Colon (tissue), 2 donors: ENCODE results near the gene AK3.

Experiments used
- FAIRE-seq: peaks from 2 replicates; lab custom pipeline; 2012; peaks lifted over from hg19 to GRCh38; lab: Jason Lieb, UNC
- donor health status: control.
- donor health status: control.

The AK3 gene

DNA sequence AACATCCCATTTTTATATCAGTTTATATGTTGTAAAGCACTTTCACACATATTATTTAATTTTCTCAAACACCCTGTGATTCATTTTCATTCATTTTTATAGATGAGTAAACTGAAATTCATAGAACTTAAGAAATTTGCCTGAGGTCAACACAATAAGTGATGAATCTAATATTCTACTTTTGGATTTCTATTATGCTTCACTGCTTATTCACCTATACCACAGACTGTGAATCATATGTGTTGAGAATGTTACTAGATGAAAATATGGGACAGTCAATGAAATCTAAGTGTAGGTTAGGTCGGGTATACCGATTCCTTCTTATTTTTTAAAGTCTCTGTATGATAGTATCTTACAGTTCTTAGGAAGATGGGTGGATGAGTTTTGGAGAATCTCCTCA is 36.9 kb downstream of the AK3 start:
- no peak for FAIRE-seq

DNA sequence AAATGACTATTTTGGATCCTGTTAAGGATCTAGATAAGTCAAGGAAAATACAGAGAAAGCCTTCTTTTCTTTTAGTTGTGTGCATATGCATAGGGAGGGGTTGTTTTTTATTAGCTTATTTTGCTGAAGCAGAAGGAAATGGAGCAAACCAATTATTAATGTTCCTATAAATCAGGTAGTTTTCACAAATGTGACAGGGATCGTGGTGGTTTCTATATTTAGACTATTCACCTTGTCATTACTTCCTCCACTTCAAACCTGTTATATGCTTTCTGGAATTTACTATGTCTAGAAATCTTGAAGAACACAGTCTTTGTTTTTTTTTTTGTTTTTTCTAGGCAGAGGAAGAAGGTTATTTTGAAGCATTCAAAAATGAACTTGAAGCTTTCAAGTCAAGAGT is 39.5 kb downstream of the AK3 start:
- no peak for FAIRE-seq

DNA sequence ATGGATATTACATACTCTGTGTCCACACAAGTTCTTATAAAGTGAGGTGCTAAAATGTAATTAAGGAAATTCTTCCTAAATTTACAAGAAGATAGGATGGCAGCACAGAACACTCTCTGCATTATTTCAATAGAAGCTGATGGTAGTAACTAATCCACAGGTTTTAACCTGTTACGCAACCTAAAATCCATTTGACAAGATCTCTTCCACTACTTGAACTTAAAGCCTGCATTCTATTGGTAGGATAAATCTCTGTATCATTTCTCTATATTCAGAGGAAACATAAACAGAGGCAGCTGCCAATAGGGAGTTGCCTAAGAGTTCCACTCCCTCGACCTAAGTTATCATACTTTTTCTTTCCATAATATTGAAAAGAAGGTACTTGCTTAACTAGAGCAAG is 40.1 kb downstream of the AK3 start:
- no peak for FAIRE-seq

DNA sequence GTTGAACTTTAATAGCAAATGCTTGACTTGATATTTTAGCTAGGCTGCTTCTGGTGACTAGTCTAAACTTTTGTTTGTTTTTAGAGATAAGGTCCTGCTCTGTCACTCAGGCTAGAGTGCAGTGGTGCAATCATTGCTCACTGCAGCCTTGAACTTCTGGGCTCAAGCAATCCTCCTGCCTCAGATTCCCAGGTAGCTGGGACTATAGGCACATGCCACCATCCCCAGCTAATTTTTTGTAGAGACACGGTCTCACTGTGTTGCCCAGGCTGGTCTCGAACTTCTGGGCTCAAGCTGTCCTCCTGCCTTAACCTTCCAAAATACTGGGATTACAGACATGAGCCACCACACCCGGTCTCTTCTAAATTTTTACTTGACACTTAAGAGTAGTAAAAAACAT is 40.9 kb downstream of the AK3 start:
- no peak for FAIRE-seq

DNA sequence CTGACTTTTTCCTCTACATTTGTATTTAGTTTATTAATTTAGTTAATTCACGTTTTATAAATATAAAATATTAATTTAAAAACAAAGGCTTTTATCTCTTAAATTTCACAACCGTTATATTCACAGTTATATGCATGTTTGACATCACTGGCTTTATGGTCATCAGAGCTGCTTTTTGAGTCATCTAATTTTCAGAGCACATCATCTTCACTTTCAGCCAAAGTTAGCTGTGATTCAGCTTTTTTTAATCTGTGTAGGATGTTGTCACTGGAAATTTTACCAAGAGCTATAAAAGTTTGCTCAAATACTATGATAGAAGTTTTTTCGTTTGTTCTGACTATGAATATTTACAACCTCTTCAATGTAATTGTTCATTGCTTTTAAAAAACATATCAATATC is 49.2 kb downstream of the AK3 start:
- FAIRE-seq = no peak

DNA sequence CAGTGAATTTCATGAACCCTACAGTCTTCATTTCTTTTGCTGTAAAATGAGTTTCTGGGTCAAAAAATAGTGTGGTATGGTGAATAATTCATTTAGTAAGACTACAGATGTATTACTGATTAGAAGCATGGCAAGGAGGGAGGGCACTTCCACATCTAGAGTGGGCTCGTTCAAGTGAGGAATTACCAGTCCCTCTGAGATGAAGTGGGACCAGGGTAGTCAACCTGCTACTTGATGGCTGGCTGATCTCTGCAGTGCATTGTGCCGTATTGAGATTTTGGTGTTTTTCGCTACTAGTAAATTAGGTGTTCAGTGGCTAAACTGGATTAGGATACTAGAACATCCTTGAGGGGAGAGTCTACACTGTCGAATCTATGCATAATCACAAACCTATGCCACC is 50.9 kb downstream of the AK3 start:
- no peak for FAIRE-seq

DNA sequence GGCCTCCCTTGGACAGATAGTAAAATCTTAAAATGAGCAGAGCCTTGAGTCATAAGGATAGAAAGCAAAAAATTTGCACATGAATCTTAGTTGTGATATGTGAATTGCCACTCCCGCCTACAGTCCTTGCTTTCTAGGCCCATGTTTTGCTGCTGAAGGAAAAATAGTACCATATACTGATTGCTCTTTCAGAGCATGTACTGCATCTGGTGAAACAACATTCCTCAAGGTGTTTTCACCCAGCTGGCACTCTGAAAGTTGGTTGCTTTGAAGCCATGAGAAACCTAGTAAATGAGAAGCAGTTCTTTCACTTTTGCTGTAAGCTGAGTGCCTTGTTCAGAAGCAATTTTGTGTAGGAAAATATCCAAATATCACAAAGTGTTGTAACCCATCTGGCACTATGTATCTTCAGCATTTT is 51.3 kb downstream of the AK3 start:
- no peak for FAIRE-seq

DNA sequence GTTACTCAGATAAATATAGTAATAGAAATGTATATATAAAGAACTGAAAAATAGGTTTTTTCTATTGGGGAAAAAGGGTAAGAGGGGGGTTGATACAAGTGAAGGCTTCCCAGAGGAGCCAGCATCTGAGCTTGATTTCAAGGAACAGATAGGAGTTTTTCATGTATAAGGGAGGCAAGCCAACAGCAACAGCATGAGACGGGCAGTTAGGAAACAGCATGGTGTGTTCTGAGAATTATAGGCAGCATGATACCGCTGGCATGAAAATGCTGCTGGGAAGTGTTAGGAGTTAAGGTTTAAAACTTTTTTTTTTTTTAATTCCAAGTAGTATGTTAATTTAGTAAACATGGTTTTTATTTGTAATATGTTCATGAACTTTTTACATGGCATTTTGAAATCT is 52.0 kb downstream of the AK3 start:
- no peak for FAIRE-seq

DNA sequence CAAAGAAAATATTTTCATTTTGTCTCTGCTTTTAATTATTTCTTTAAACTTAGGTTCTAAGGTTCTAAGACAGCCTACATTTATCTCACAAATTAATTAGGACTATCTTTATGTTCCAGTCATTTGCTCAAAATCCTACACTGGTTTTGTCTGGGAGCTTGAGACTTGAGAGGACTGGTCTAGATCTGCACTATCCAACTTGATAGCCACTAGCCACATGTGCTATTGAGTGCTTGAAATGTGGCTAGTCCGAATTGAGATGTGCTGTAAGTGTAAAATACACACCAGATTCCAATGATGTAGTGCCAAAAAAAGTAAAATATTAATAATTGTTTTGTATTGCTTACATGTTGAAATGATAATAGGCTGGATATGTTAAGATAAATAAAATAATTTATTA is 54.4 kb downstream of the AK3 start:
- no peak for FAIRE-seq

DNA sequence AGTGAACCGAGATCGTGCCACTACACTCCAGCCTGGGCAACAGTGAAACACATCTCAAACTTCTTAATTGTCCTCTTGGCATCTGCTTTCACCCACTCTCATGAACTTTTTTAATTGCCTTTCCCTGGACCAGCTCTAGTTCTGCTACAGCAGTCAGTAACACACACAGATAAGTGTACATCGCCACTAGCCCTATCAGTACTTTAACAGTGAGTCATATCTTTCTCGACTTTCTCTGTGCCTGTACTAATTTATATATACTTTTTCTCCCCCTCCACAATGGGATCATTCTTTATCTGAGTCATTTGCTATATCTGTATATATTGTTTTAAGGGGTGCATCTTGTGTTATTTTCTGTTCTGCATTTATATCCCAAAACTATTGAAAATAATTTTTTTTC is 54.9 kb downstream of the AK3 start:
- no peak for FAIRE-seq

DNA sequence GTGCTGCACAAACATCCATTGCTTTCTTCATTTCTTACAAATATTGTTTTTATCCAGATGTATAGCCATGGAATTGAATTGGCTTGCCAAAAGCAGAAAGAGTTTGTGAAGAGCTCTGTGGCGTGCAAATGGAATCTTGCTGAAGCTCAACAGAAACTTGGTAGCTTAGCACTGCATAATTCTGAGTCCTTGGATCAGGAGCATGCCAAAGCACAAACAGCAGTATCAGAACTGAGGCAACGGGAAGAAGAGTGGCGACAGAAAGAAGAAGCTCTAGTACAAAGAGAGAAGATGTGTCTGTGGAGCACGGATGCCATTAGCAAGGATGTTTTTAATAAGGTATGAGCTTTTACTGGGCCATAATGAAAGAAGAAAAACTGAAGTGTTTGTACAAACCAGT is 56.2 kb downstream of the AK3 start:
- FAIRE-seq = no peak

DNA sequence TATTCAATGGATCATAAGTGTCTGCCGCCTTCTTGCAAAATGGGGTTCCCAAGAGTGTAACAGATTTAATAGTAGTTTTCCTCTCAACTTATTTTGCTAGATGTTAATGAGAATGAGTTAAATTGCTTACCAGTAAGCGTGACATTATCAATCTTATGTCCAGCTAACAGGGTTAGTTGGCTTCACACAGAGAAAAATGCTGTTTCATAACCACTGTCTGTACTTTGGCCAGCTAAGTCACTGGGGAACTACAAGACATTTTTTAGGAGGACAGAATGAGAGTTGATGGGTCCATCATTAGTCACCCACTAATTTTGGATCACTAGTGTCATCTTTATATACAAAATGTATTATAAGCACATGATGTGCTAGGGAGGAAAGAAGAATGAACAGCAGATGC is 60.3 kb downstream of the AK3 start:
- peak; percentile 5 for FAIRE-seq

DNA sequence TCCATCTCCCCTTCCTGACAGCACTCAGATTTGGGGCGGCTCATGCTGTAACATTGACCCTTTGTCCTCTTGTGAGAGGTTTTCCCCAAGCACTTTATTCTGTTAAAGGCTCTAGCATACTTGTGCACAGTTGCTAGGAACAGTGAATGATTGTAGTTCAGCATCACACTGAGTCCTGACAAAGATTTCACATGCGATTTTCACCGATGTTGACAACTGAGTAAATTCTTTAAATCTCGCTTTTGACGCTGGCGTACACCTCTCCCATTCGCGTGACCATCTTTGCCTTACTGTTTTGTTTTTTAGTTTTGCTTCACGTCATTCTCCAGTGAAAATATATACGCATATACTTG is 60.9 kb downstream of the AK3 start:
- FAIRE-seq = no peak

DNA sequence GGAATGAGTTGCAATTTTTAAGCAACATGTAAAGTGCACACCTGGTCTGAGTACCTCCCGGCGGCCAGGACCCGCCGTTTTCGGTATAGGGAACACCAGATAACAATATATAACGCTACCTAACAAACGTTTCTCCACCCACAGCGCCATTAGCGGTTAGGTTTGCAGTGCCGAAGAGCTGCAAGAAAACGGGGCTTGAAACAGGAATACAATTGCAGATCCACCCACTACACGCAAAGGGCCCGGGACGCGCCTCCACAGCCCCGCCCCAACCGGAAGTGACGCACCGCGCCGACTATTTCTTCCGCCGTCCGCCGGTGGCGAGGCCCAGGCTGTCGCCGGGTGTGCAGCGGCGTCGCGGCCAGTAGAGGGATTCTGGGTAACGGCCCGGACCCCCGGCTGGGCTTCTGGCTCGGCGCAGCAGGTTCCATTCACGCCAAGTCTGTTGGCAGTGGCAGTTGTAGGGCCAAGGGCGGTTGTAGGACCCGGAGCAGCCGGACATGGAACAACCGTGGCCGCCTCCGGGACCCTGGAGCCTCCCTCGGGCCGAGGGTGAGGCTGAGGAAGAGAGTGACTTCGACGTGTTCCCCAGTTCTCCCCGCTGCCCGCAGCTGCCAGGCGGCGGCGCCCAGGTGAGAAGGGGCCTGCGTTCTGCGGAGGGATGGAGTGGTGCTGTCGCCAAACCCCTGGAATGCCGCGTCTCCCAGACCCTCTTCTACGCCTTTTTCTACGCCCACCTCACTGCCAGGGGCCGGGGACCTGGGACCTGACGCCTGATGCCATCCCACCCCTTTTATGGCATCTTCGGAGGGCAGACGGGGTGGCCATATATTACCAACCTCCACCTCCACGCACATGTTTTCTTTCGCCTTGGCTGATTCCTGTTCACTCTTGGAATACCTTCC is 61.5 kb downstream of the AK3 start, which contains the start of gene CDC37L1:
Gene CDC37L1, plus strand, starts transcription at position 302 of the 905 bp plus-strand sequence. Its CDS starts 199 bp downstream, at position 501.
- FAIRE-seq = peak; percentile 18

DNA sequence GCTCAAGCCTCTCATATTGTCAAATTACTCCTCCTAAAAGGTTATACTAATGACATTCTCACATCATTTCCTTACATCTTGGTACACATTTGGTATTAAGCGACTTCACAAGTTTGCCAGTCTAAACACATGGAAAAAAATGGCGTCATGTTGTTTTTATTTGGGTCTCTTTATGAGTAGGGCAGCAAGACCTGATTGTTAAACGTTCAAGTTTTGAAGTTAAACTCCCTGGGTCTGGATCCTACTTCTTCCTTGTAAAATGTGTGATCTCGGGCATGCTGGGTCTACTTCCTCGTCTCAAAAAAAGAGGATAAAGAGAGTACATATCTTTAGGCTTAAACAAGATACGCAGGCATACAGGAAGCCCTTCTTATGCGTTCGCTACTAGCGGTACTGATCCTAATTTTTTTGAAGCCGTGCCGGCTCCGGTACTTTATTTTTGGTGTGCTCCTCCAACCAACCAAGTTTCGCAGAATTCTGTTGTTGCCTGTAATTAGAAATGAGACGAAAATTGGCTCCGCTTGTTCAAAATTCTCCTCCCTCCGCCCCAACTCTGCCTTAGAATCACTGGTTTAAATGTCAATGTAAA is 62.2 kb downstream of the AK3 start:
- FAIRE-seq = no peak

DNA sequence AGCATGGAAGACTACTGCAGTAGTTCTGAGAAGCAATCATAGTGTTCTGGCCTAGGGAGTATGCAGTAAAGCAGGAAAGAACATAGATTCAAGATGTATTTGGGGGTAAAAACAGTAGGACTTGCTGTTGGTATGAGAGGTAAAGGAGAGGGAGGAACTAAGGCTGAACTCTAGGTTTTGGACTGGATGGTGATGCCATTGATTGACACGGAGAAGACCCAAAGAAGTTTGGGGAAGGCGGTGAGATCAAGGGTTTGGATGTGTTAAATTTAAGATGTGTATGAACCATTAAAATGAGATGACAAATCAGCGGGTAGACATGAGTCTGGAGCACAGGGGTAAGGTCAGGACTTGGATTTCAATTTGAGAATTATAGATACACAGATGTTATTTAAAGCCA is 63.6 kb downstream of the AK3 start:
- FAIRE-seq = no peak

DNA sequence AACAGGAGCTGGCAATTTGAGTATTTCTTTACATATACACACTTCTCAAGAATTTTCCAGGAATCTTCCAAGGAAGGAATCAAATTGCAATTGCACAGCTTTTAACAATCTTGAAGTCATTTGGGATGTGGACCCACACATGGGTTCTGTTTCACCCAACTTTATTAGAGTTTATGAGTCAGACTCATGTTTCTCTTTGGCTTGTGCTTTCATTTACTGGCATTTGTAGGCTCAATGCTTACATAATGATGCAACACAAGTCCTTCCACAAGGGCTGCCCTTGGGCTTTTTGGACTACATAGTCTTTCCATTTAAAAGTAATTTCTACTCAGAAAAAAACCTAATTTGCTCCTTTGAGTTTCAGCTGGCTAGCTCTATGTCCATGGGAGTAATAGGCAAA is 66.2 kb downstream of the AK3 start:
- no peak for FAIRE-seq

DNA sequence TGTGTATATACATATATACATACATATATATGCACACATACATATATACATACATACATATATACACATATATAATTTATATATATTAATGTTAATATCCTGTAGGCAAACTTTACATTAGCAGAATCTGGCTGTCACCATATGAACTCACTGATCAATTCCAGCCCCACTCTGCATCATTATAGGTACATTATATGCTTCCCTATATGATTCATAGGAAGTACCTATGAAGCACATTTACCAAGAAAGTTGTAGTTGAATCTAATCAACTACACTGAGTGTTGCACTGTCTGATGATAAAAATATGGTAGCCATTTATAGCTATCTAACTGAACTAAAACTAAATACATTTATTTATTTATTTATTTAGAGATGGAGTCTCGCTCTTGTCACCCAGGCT is 69.3 kb downstream of the AK3 start:
- no peak for FAIRE-seq

DNA sequence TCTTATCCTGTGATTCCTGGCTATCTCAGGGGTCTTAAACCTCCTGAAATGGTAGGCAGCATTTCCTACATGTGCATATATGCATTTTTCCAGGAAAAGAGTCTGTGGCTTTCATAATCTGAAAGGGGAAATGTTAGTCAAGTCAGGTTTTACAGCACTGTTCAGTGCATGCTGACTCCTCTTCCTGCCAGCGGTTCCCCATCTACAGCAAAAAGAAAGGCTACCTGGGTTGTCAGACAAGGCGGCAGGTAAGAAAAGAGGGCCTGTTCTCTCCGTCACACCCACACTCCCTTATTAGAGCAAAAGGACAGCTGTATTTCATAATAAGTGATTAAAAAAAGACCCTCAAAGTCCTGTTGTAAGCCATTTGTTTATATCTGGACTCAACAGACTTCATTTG is 70.4 kb downstream of the AK3 start:
- no peak for FAIRE-seq

DNA sequence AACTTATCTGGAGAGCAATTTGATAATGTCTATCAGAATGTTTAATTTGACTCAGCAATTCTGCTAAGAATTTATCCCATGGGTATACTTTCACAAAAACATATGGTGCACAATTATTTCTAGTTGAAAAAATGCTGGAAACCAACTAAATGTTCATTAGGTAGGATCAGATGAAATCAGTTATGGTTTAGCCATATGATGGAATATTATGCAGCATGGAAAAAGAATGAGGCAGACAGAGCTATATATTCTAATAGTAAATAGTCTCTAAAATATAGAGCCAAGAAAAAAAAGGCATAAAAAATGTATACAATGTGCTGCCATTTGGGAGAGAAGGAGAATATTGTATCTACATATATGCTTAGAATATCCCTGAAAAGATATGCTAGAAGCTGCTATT is 71.1 kb downstream of the AK3 start:
- no peak for FAIRE-seq

DNA sequence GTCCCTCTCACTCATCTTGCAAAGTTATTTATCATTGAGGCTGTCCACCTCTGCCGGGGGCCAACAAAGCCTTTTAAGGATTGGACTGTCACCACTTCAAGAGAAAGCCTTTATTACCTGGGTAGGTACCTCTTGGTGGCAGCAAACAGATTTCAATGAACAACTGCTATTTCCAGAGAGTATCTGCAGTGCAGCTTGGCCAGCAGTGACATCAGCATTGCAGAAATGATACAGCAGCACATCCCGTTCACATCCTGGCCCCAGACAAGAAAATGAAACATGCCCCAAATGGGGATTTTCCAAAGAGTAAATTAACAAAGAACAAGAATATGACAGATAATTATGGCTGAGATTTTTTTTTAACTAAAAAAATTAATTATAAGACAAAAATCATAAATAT is 72.4 kb downstream of the AK3 start:
- FAIRE-seq = no peak

DNA sequence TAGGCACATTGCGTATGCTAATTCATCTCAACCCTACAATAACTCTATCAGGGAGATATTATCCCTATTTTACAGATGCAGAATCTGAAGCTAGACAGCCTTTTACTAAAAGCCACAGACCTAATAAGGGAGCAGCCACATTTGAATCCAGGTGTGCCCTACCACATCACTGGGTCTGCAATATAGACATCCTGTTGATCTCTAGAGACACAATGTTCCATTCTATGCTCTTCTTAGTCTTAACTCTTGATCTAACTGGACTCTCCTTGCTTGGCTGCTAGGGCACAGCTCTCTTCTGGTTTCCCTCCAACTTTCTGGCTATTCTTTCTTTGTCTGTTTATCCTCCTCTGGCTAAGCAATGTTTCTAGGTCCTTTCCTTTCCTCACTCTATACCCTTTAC is 73.3 kb downstream of the AK3 start:
- no peak for FAIRE-seq

DNA sequence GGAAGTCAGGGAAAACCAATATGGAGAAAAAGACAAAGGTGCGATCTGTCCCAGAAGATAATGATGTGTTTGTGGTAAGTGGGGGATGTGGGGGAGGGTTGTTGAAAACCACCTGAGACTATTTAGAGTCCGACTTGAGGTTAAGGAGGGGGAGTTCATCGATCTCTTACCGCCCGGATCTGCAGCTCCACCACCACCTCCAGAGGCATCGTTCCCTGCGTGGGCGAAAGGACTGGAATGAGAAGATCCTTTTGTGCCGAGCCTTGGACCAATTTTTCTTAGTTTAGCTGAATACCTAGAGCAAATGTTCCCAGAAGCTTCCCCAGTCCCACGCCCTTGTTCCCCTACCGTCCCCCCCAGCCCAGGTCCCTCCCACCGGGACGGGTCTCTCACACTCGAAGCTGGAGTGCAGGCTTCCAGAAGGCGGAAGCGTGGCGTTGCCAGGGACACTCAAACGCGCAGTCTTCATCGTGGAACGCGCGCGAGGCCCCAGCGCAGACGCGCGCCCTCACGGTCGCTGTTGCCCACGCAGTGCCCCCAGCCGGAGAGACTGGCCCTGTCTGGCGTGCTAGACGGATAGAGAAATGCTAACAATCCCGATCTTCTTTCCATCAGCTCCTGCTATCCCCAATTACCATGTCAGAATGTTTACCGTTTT is 74.8 kb downstream of the AK3 start, which contains the start of gene SPATA6L:
Gene SPATA6L, minus strand, starts transcription at position 439 of the 658 bp plus-strand sequence. Its CDS starts 230 bp downstream, at position 209.
- no peak for FAIRE-seq
